ENCODE data around the gene OR10G7.

The OR10G7 gene, protein sequence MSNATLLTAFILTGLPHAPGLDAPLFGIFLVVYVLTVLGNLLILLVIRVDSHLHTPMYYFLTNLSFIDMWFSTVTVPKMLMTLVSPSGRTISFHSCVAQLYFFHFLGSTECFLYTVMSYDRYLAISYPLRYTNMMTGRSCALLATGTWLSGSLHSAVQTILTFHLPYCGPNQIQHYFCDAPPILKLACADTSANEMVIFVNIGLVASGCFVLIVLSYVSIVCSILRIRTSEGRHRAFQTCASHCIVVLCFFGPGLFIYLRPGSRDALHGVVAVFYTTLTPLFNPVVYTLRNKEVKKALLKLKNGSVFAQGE

DNA sequence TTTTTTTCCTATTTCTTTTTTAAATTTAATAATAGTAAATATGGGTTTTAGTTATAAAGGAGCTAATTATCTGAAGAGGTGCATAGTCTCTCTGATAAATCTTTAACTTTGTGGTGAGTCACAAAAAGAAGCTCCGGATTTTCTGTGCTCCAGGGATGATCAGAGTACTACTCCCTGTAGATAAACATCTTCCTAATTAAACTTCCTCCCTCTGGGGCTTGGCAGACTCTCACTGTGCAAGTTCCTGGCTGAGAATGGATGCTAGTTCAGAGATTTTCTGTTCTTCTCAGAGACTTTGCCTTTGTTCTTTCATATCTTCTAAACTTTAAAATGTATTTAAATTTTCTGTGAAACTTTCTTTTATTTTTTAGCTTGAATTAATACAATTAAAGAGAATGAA is at the start of gene OR10G7:
TSS of gene OR10G7 (minus strand) at position 72 of the 400 bp plus-strand sequence. CDS start 2,324 bp downstream, outside the sequence.
- no peak for DNase-seq

DNA sequence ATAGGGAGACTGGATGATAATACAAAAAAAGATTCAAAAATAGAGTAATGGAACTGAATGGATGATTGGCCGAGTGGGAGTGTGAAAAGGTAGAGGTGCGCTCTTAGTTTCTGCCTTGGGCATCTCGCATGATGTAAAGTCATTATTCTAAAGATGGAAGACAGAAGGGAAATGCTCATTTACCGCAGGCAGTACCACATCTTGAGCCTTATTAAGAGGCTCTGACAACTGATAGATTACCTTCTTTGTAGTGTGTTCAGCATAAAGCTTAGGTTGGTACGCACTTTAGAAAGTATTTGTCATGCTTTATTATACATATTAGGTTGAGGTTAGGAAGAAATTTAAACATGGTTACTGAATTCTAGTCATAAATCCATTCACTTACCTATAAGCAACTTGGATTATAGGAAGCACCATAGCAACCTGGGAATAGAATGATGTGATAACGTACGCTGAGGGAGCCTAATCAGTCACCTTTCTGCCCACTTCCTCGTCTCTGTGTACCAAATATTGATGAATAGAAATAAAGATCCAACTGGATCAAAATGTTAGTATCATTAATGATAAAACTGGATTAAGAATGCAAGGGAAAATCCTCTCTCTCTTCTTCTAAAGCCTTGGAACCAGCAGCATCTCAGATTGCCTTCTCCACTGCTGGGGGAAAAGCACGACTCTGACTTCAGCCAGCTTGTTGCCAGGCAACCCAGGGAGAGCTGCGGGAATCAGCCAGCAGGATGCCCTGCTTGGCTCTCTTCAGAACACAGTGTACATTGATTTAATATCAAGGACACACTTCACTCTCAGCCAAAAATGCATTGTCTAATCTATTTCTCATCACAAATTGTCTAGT is 45.1 kb upstream of the OR10G7 start:
- DNase-seq, result no peak

DNA sequence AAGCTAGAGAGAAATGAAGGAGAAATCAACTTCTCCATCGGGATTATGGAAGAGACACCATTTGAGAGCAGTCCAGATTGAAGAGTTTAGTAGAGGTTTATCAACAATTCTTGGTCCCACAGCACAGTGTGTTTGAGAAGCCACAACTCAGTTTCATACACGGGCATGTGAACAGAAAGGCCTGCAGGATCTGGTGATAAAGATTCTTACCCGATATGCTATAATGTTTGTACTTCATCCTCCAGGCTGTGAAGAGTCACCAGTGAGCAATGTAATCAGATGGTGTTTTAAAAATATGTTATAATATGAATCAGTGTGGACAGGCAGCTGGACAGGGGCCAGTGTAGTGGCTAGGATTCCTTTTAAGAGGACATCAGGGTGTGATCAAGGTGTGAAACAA is 44.5 kb upstream of the OR10G7 start:
- no peak for DNase-seq

DNA sequence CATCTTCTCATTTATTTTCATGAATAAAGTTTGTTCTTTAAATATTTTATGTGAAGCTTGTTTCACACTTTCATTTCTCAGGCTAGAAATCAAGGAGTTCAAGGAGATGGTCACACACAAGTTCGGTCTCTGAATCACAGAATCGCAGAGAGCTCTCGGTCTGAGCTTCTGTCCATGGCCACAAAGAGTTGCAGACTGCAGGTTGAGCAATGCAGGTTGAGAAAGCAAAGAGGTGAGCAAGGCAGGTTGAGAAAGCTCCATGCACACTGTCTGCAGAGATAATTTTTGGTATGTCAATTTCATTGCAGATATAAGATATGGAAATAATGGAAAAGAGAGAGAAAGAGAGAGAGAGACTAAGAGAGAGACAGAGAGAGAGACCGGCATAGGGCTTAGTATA is 41.2 kb upstream of the OR10G7 start:
- no peak for DNase-seq

DNA sequence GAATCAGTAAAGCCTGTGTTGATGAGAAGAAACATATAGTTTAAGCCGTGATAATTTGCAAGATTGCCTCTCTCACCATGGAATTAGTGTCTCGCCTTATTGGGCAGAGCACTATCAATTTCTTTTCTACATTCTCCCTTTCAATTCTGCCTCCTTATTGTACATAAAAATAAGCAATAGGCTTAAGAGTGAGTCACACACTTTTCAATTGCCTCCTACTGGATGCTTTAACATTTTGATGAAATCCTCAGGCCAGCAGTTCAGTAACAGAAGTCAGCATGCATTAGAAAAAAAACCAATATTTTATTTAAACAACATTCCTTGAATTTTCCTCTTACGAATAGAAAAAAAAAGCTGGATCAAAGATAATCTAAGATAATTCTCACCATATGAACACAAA is 40.4 kb upstream of the OR10G7 start:
- no peak for DNase-seq

DNA sequence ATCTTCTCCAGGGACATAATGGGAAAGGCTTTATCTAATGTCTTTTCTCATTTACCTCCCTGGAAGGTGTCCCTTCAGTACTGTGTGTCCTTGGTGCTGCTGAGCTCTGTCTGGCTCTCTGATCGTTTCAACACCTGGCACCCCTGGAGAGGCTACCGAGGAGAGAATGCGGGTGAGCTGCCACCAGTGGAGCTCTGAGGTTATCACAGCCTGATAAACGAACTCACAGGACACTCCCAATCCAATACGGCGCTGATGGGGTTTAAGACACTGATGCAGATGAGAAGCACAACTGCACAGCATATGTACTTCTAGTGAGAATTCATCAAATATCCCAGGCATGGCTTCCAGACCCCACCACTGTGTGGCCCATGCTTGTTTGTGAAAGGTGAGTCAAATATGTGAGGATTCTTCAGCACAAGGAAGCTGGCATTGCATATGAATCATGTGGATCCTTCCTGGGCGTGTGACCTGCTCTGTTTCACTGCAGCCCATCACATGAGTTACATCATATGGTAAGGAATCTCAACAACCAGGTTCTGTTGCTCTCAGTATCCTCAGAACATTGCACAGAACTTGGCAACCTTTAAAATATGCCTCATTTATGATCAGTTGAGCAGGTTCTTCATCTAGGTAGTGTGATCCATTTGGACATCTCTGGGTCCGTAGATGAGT is 39.3 kb upstream of the OR10G7 start:
- no peak for DNase-seq

DNA sequence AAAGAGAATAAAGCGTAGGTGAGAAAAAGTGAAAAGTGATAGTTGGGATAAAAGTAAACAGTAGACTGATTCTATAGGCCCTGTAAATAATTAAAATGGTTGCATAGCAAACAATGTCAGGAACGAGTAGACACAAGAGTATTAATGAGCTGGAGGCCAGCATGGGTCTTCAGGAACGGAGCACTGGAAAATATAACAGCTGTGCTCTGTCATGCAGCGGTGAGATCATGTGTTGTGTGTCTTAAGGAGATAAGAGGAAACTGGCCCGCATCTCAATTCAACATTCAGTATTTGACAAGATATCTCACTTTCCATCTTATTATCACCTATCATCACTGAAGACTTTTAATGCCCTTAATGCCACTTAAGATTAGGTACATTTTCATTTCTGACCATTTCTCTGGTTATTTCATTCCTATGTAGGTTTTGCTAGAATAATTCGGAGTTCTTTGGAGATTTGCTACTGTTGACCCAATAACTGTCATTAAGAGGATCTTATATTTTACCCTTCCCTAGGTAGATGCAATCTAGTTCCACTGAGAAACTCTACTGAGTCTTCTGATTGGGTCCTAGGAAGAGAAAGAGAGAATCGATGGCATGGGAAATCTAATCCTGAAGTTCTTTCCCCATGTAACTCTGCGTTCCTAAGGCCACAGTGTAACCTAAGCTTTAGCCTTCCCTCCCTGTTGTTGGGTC is 38.7 kb upstream of the OR10G7 start:
- DNase-seq, result no peak

DNA sequence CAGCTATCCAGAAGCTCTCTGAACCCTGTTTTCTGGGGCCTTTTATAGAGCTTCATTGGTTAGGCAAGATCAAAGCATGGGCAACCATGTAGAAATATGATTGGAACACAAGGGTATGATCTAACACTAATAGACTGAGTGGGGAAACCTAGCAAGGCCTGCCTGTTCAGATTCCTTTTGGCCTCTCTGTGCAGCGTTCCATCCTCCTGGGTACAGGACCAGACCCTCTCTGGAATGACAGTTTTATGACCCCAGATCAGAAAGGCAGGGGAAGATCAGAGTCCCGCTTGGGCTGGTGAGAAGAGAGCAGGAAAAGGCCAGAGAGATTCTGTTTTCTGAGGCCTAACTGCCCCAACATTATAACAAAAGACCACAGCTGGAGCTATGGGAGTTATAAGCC is 37.5 kb upstream of the OR10G7 start:
- no peak for DNase-seq

DNA sequence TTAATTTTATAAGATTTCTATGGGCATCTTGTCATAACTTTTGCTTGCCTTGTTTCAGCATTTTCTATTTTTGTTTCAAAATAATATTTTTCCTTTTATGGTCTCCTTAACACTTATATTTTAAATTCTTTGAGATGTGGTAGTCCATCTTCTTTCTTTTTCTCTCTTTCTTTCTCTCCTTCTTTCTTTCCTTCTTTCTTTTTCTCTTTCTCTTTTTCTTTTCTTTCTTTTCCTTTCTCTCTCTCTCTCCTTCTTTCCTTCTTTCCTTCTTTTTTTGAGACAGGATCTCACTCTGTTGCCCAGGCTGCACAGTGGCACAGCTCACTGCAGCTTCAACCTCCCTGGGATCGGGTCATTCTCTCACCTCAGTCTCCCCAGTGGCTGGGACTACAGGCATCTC is 36.1 kb upstream of the OR10G7 start:
- no peak for DNase-seq

DNA sequence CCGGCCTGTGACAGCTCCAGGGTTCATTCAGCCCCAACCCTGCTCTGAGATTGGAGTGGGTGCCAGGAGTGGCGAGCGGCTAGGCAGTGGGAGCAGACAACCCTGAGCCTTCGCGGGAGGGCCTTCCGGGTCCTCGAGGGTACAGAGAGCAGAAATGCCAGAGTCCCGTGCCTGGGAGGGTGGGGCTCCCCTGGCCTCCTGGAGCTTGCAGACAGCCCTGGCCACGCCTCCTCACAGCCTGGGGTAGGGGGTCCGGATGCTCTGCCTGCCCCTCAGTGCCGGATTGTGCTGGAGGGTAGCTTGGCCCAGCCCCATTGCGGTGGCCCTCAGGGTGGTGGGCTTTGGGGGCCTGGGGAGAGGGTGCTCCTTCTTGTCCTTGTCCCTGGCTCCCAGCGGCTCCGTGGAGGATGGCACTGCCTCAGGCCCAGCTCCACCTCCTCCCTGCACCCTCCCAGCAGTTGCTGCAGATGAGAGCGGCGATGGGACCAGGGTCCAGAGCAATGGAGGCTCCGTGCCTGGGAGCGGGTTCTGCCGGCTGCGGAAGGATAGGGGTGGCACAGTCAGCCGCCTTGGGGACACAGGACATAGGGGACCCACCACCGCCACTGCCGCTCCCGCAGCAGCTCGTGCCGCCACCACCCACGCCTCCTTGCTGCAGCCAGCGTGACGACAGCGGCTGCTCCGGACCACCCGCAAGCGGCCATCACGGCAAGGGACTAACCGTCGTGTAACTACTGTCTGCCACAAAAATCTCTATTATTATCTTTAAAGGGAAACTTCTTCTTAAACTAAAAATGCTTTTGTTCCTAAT is 34.9 kb upstream of the OR10G7 start:
- DNase-seq, result no peak

DNA sequence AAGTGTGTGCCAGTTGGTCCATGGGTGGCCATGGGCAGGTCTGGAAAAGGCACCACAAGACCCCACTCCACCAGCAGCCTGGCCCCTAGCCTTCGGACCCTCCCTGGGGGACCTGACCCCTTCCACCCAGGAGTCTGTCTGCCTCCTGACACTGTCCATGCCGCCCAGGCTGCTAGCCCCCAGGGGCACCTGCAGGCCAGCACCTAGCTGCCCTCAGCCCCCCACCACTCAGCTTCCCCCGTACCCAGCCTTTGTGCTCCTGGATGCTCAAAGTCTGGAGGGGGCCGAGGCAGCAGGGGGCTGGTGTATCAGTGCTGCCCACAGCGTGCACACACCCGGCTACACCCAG is 34.3 kb upstream of the OR10G7 start:
- no peak for DNase-seq

DNA sequence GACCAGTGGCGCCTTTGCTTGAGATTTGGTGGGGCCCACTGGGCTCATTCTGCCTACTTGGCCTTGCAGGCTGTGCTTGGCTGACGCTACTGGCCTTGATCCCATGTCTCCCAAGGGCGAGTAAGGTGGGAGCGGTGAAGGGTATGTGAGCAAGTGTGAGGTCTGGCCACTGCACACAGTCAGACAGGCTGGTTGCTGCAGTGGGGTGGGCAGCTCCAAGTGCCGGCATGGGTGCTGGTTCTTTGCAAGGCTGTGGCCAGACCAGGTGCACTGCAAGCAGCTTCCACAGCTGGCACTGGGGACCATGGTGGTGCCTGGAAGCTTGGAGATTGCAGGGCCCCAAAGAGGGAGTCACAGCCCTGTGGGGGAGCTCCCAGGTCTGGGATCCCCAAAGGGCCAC is 33.4 kb upstream of the OR10G7 start:
- no peak for DNase-seq

DNA sequence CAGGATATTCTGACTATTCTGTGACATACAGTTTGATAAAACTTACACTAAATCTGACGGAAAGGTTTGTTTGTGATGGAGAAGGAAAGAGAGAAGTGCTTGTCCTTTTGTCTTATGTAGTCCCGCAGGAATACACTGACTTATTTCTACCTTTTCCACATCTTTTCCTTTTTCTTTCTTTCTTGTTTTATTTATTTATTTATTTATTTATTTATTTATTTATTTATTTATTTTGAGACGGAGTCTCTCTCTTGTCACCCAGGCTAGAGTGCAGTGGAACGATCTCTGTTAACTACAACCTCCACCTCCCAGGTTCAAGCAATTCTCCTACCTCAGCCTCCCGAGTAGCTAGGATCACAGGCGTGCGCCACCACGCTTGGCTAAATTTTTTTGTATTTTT is 31.0 kb upstream of the OR10G7 start:
- DNase-seq, result no peak

DNA sequence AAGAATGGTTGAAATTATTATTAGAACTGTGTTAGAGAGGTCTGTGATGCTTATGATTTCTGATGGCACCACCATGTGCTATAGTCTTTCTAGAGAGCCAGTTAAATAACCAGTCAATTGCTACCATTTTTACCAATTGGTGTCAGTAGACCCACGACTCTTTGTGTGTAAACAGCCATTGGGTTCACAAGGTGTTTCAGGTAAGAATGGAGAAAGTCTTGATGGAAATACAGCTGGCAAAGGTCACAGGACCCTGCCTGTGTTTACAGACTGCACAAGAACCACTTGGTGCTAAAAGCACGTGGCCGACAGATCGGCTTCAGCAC is 30.5 kb upstream of the OR10G7 start:
- no peak for DNase-seq

DNA sequence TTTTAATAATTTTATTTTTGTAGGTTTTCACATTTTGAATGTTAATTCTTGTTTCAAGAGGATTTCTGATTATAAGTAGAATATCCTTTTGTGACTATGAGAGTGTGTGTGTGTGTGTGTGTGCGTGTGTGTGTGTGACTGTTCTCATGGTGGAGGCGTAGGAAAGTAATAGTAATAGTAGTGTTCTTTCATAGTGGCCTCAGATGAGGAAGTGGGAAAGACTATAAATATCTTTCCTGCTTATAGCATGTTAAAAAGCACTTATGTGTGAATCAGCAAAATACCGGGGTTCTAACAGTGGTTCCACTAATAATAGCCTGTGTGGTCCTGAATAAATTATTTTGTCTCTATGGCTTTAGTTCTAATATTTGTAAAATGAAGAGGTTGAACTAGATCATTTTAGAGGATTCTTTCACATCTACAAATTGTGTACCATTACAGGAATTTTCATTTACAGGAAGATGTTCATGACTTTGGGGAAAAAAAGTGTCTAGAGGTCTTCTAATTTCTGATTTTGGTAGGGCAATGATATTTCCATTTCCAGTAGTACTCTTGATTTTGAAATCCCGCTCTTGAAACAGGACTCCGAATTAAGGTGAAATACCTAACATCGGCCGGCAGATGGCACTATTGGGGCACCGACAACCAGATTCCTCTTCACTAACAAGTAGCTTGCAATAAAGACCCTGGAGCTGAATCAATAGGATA is 29.9 kb upstream of the OR10G7 start:
- DNase-seq, result peak; percentile 24

DNA sequence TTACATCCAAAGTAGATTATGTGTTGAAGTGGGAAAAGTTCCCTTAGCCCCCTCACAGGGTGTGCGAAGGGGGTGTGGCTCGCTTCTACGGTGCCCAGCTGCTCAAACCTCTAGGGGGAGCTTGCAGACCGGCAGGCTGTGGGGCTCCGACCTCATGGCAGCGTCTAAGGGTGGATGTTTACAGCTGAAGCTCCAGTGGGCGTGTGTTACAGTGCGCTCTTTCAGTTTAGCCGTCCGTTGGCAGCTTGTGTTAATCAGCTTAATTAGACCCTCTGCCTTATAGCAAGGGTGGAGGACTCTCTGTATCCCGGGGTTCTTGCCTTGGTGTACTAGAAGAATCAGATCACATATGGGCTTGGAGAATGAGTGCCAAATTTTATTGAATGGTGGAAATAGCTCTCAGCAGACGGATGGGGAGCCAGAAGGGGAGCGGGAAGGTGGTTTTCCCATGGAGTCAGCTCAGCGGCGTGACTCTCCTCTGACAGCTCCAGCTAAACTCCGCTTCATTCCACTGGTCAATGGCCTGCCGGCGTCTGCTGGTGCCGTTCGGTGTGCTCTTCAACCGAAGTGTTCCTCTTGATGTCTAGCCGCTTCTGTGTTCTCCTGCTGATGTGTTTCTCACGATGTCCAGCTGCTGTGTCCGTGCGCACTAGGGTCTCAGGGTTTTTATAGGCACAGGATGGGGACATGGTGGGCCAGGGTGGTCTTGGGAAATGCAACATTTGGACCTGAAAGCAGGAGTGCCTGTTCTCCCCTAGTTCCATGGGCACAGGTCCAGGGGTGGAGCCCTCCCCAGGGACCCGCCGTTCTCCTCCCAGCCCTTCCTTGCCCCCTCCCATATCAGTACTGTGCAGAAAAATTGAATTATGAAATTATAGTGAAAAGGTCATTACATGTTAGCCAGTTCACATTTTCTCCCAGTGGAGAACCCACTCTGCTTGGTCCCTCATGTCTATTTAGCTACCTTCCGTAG is 28.6 kb upstream of the OR10G7 start:
- DNase-seq, result peak; percentile 2

DNA sequence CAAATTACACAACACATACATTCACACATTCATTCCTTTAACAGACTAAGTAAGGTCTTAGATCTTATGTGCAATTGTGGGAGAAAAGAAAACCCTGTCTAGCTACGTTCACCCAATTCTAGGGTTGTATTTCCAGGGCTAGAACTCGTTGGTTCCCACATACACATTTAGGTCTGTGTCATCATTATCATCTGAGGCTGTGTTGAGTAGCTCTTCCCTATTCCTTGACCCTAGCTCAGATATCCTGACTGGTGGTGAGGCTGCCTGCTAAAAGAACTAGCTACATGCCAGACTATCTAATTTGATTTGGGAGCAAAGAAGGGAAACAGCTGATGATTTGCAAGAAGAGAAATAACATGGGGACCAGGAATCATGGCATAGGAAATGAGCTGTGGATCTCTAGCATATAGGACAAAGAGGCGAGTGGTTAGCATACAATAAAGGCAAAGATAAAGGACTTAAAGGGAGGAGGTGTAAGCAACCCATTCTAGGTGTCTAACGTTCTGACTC is 27.5 kb upstream of the OR10G7 start:
- DNase-seq, result no peak

DNA sequence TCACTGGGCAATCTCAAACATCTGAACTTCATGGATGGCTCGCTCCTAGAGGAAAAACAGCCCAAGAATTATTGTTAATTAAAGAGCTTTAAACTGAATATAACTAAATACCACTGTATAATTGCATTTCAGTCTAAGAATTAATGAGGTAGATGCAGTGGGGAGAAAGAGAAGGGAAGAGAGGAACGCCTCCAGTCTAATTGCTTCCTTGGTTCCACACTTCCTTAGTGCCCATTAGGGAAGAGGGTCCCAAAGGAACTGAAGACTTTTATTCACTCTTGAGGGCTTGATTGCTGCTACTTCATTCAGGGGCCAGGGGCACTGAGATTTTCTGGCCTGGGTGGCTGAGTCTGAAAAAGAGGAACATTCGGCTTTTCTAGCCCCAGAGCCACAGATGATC is 11.8 kb upstream of the OR10G7 start:
- no peak for DNase-seq

DNA sequence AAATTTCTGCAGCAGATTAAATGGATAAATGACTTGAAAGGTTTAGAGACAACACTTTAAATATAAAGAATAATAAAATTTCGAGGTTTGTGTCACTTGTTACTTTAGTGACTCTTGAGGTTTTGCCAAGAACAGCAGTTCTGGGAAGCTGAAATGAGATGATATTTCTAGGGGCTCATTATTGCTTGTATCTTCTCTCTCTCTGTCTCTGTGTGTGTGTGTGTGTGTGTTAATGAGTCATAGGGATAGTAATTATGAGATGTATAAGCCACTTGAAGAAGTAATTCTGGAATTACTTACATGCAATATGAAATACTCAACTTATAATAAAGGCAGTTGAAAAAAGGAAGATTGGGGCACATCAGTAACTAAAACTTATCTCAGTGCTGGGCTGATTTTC is 9.6 kb upstream of the OR10G7 start:
- DNase-seq, result no peak

DNA sequence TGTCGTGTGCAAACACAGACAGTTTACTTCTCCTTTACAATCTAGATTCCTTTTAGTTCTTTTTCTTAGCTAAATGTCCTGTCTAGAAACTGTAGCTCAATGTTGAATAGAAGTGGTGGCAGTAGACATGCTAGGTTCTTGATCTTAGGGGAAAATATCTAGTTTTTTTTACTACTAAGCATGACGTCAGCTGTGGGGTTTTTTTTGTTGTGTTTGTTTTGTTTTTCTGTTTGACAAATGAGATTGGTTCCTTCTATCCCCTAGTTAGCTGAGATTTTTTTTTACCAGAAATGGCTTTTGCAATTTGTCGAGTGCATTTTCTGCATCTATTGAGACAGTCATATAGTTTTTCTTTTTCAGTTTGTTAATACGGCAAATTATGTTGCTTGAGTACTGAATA is 2.3 kb upstream of the OR10G7 start:
- no peak for DNase-seq

DNA sequence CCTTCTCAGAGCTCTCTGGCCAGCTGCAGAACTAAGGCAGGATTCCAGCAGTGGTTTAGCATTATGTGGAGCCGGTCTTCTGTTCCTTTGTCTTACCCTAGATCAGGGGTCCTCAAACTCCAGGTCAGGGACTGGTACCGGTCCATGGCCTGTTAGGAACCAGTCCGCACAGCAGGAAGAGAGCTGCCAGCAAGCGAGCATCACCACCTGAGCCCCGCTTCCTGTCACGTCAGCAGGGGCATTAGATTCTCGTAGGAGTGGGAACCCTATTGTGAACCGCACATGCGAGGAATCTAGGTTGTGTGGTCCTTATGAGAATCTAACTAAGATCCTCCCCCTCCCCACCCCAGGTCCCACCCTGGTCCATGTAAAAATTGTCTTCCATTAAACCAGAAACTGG is 1.6 kb downstream of the OR10G7 start:
- DNase-seq, result no peak

All from NCI-H2029 (cell line).